PC-9 (cell line): ENCODE measurements around the gene UBL4A. TPM values are rescaled to one million over a fixed set of nuclear protein-coding genes. Genes with fewer than 3 reads are reported as not detected.
A peak's percentile ranks its signal among the peaks of the same experiment; 100 is the strongest.

ENCODE experiments used
- BruUV-seq: library from RNA; stranded (reverse); fragments of 400-500 nt; replicated peaks from 2 replicates; lab custom pipeline; 2021; lab: Mats Ljungman, UMichigan
- CTCF ChIA-PET: fragments of 300-600 bp; sonication (Branson Sonifier 250); formaldehyde crosslinking; loops from one replicate; lab custom pipeline; 2022; ENCODE audit warnings: antibody characterized with exemption; lab: Charles Lee
- POLR2A ChIA-PET: fragments of 300-600 bp; sonication (Branson Sonifier 250); formaldehyde crosslinking; loops from one replicate; lab custom pipeline; 2022; ENCODE audit warnings: antibody characterized with exemption; ENCODE audit not compliant: unreplicated experiment; lab: Charles Lee
- DNase-seq, 2 experiments: peaks; one replicate each; pipeline versions ENCODE4 v3.0.0 to v3.0.0-alpha.2; 2015 to 2022; ENCODE audit warnings: mixed read lengths in 1 of 2
- H2AFZ ChIP-seq: fragments of 200-600 bp; sonication (generic); 2 replicates; pipeline ENCODE4 v1.8.1; 2017; ENCODE audit warnings: antibody characterized with exemption
- H3F3A ChIP-seq: fragments of 200-600 bp; sonication (generic); 2 replicates; pipeline ENCODE4 v1.8.1; 2017; ENCODE audit warnings: antibody characterized with exemption, mild to moderate bottlenecking, low read depth; ENCODE audit not compliant: insufficient read depth
- H3K27ac ChIP-seq: fragments of 200-600 bp; sonication (generic); 2 replicates; pipeline ENCODE4 v1.6.1; 2016; ENCODE audit warnings: mixed run types
- H3K27me3 ChIP-seq: fragments of 200-600 bp; sonication (generic); 2 replicates; pipeline ENCODE4 v1.6.1; 2016; ENCODE audit warnings: low read depth, mixed run types; ENCODE audit not compliant: insufficient read depth
- H3K36me3 ChIP-seq: fragments of 200-600 bp; sonication (generic); 2 replicates; pipeline ENCODE4 v1.6.1; 2016; ENCODE audit warnings: low read depth, mixed run types
- H3K4me1 ChIP-seq: fragments of 200-600 bp; sonication (generic); replicated peaks from 2 replicates; pipeline ENCODE4 v1.6.1; 2016; ENCODE audit warnings: mixed run types; ENCODE audit not compliant: insufficient read depth
- H3K4me2 ChIP-seq: fragments of 200-600 bp; sonication (generic); 2 replicates; pipeline ENCODE4 v1.6.1; 2017; ENCODE audit warnings: mixed run types
- H3K4me3 ChIP-seq: fragments of 200-600 bp; sonication (generic); 2 replicates; pipeline ENCODE4 v1.6.1; 2016; ENCODE audit warnings: mixed run types
- H3K79me2 ChIP-seq: fragments of 200-600 bp; sonication (generic); 2 replicates; pipeline ENCODE4 v1.6.1; 2017; ENCODE audit warnings: low read depth, mixed run types
- H3K9me2 ChIP-seq: fragments of 200-600 bp; sonication (generic); 2 replicates; pipeline ENCODE4 v1.8.1; 2017; ENCODE audit warnings: mild to moderate bottlenecking; ENCODE audit not compliant: insufficient read depth
- H3K9me3 ChIP-seq: fragments of 200-600 bp; sonication (generic); 2 replicates; pipeline ENCODE4 v1.8.1; 2016; ENCODE audit warnings: low read depth; ENCODE audit not compliant: insufficient read depth
- H4K20me1 ChIP-seq: fragments of 200-600 bp; sonication (generic); 2 replicates; pipeline ENCODE4 v1.8.1; 2017; ENCODE audit not compliant: insufficient read depth
- CTCF ChIP-seq: fragments of 200-600 bp; sonication (generic); conservative IDR thresholded peaks from 2 replicates; pipeline ENCODE4 v1.6.1; 2017; ENCODE audit warnings: mixed run types, antibody characterized with exemption, mild to moderate bottlenecking, moderate library complexity
- EZH2 ChIP-seq: fragments of 200-600 bp; sonication (generic); IDR thresholded peaks from 2 replicates; pipeline ENCODE4 v1.8.0; 2017; ENCODE audit warnings: antibody characterized with exemption, low read depth
- intact Hi-C: fragments of 100-400 bp; cut with micrococcal nuclease; formaldehyde crosslinking; loops from one replicate; pipeline ENCODE4 v1.10.0; 2022; ENCODE audit not compliant: unreplicated experiment
- total RNA-seq: library from RNA; stranded (reverse); gene quantifications from 2 replicates; pipeline ENCODE4 v1.2.3, GENCODE V29; 2021

The UBL4A gene
- total RNA-seq, 1 experiment from 2014 or later, result 80.7 TPM

DNA sequence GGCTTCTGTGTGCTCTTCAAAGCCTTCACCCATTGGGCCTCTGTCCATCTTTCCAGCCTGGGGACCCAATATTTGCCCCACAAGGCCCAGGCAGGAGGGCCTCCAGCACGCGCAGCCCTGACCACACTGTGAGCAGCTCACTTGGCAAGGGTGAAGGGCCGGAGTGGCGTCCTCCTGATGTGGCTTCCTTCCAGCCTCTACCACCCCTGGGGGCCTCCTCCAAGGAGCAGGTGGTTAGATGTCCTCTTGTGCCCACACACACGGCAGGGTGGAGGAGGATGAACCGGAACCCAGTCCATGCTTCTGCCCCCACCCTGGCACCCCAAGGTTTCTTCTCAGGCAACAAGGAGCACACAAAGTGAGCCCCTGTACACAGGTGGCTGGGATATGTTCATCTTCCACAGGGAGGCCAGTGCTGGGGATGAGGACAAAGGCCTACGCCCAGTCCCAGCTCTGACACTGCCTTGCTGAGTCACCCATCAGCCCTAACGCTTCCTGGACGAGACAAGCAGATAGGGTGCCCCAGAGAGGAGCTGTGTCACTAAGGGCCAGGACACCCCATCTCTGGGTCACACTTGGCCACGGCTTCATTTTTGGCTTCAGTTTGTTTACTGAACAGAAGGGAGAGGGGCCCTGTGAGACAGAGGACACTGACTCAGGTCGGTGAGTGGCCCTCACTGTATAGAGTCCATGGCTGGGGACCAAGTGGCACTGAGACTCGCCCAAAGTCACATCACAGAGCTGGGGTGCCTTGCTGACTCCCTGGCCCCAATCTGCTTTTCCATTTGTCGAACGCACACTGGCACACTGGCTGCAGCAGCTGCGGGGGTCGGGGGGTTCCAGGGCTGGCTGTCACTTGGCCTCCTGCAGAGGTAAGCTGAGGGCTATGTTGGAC is 1.9 kb downstream of the UBL4A start:
- ChIA-PET POLR2A (interaction anchor here (0.6 kb wide), 1 partner anchor 27 kb away, joined by 9 read pairs; no protein-coding TSS in a partner anchor), CTCF (interaction anchor here (0.5 to 1.5 kb wide), 2 partner anchors 111 to 171 kb away, joined by 5 to 6 read pairs; no protein-coding TSS in a partner anchor)
- H3K9me3 ChIP-seq, result no peaks in the 10 kb centered on the region
- TF ChIP-seq CTCF (no peak), EZH2 (no peak)
- no peaks in the 10 kb centered on the region for H3K36me3 ChIP-seq
- no peak overlapping the region for H2AFZ ChIP-seq
- intact Hi-C loops, result loop anchor here (2.0 to 5.0 kb wide), 3 partner anchors 26 to 112 kb away; partner anchors contain the start of genes PLXNA3 and RPL10
- H3F3A ChIP-seq, result peaks cover 6% of the 10 kb centered on the region; the same call in 1 of the 2 replicates
- peak overlapping the region; percentile 88 for H3K4me2 ChIP-seq
- H3K4me3 ChIP-seq, result no peak overlapping the region
- peaks cover 23% of the 10 kb centered on the region for H3K4me1 ChIP-seq
- H3K79me2 ChIP-seq, result peaks cover 14% of the 10 kb centered on the region
- H4K20me1 ChIP-seq, result no peaks in the 10 kb centered on the region
- H3K27me3 ChIP-seq, result no peaks in the 10 kb centered on the region
- H3K9me2 ChIP-seq, result no peaks in the 10 kb centered on the region
- TSS peak; percentile 77 for BruUV-seq
- H3K27ac ChIP-seq, result no peak overlapping the region
- DNase-seq, result peak in 1 of 2 experiments; percentile 71

GRCh38 chrX:154483325-154483724 is 3.1 kb downstream of the UBL4A start:
- TF ChIP-seq EZH2, result no peak
- TF ChIP-seq CTCF, result no peak
- BruUV-seq, result no TSS peak
- Histone ChIP-seq H4K20me1 (no peaks in the 10 kb centered on the region), H2AFZ (no peak overlapping the region), H3K4me3 (no peak overlapping the region), H3K36me3 (no peaks in the 10 kb centered on the region), H3K27me3 (no peaks in the 10 kb centered on the region), H3K4me1 (peaks cover 19% of the 10 kb centered on the region), H3K27ac (no peak overlapping the region), H3F3A (peaks cover 6% of the 10 kb centered on the region; the same call in 1 of the 2 replicates), H3K9me2 (no peaks in the 10 kb centered on the region), H3K79me2 (peaks cover 14% of the 10 kb centered on the region), H3K9me3 (no peaks in the 10 kb centered on the region), H3K4me2 (no peak overlapping the region)
- ChIA-PET CTCF (no interaction called here), POLR2A (interaction anchor here (0.6 kb wide), 1 partner anchor 48 kb away, joined by 9 read pairs; no protein-coding TSS in a partner anchor)
- intact Hi-C loops, result no loop called here
- DNase-seq, result no peak

DNA sequence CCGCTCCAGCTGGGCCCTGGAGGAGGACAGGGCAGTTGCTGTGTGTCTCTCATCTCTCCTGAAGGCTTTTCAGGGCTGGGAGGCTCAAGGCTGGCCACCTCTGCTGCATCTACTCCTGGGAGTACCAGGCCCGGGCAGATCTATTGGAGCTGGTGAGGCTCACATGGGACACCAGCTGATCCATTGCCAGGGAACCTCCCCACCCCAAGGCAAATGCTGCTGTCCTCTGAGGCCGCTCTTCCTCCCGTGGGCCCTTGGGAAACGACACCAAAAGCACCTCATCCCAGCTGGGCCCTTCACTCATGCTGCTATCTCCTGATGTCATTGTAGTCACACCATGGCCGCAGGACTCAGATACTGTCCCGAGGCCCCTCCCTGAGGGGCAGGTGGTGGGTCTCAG is 3.6 kb downstream of the UBL4A start:
- POLR2A ChIA-PET, result interaction anchor here (0.6 kb wide), 1 partner anchor 19 kb away, joined by 6 read pairs; no protein-coding TSS in a partner anchor
- no peak for TF ChIP-seq EZH2
- no peak for TF ChIP-seq CTCF

More for the DNA sequence above, 3.6 kb downstream of the UBL4A start:
- DNase-seq, result no peak
- Histone ChIP-seq H3K27me3 (no peaks in the 10 kb centered on the region), H3K9me3 (no peaks in the 10 kb centered on the region), H3K9me2 (no peaks in the 10 kb centered on the region), H3K36me3 (no peaks in the 10 kb centered on the region), H4K20me1 (no peaks in the 10 kb centered on the region), H3K4me3 (no peak overlapping the region), H3K79me2 (peaks cover 14% of the 10 kb centered on the region), H2AFZ (no peak overlapping the region), H3K27ac (no peak overlapping the region), H3F3A (peaks cover 6% of the 10 kb centered on the region; the same call in 1 of the 2 replicates), H3K4me1 (peaks cover 19% of the 10 kb centered on the region), H3K4me2 (no peak overlapping the region)
- no TSS peak for BruUV-seq
- intact Hi-C loops, result no loop called here
- CTCF ChIA-PET, result no interaction called here
